ENCODE results near the gene CTNNBIP1.
"Not testable (repeated sequence)": the region's sequence is repeated elsewhere in the genome, so short reads cannot be mapped to it uniquely, and the experiment has no call there.

CTNNBIP1 gene

DNA sequence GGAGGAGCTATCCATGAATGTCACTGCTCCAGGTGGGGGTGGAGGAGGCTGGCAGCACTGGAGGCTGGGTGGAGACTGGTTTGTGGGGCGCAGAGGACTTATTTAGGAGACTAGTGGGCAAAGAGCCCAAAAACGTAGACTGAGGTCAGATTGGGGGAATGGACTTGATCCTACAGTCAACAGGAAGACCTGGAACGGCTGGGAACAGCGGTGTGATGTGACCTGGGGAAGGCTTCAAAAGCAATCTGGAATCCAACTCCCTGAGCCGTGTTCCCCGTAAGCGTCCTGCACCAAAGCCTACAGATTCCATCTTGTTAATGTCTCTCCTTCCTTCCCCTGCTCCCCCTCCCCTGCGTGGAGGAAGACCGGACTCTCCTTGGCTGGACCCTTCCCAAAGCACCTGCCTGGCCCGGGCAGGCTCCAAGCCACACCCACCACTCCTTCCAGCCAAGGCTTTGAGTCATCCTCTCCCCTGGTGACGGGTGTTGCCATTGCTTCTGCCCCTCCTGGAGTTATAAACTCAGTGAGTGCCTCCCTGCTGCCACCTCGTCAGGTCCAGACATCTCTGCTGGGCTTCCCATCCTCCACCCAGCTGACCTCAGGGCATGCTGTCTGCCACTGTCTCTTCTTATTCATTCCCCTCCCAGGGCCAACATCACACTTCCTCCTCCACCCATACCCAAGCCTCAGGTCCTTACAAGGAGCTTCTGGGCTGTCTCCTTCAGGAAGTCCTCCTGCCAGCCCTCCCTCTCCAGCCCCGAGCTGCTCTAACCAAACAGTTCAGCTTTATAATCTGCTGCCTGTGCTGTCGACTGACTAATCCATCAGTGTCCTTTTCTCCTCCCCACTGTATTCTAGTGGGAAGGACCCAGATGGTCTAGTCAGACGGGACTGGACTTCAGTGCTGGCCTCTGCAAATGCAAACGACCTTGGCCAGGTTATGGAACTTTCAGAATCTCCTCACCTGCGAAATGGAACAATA is 84.7 kb downstream of the CTNNBIP1 start:
- no peak for DNase-seq

DNA sequence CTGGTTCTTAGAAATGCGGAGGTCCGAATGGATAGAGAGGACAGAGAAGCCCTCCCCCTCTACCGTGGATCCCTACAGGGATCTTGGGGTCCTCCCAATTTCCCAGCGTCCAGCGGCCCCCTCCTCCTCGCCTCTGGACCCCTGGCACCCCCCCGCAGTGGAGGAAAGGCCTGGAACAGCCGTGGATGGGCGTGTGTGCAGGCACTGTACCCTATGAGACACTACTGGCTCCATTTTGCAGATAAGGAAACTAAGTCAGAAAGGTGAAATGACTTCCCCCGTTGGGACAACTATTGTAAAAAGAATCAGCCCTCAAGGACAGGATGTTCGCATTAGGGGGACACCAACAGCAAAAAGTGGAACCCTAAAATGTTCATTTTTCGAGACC is 85.4 kb downstream of the CTNNBIP1 start:
- no peak for DNase-seq

DNA sequence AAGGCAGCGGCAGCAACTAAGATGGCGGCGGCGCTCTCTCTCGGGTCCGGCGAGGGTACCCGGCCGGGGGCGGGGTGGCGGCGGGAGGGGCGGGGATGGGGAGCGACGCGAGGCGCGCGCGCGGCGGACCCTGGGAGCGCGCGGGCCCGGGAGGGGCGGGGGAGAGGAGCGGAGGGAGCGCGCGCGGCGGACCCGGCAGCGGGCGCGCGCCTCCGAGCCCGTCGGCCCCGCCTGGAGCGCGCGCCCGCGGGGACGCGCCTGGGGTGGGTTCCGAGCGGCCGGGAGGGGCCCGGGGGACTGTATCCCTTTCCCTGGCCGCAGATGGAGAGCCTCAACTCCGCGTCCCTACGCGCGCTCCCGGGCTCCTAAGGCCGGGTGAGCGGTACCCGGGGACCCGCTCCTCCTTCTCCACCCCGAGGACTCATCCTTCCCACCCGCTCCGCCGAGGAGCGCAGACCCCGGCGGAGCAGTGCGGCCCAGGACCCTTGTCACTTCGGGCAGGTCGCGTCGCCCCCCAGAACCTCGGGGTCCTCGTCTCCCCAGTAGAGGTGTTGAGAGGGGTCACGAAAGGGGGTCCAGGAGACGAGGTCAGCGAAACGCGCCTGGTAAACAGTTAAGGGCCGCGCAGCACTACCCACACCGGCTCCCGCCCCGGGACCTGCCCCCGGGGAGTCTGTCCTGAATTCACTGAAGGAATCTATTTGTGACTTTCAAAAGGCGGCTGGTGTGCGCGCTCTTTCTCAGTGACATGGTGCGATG is 85.9 kb downstream of the CTNNBIP1 start, which contains the start of gene CLSTN1:
CLSTN1 (minus strand) TSS at position 23 of the 759 bp plus-strand sequence. CDS start 232 bp downstream, outside the sequence.
- peak; percentile 77 for DNase-seq

DNA sequence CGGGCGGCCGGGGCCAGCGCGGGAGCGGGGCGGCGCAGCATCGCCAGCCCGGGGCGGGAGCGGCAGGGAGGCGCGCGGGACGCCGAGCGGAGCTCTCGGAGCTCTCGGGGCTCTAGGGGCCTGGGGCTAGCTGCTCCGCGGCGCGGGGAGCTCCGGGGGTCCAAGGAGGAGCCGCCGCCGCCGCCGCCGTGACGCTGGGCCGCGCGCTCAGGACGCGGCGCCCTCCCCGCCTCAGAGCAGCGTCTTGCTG is 86.5 kb downstream of the CTNNBIP1 start:
- no peak for DNase-seq

DNA sequence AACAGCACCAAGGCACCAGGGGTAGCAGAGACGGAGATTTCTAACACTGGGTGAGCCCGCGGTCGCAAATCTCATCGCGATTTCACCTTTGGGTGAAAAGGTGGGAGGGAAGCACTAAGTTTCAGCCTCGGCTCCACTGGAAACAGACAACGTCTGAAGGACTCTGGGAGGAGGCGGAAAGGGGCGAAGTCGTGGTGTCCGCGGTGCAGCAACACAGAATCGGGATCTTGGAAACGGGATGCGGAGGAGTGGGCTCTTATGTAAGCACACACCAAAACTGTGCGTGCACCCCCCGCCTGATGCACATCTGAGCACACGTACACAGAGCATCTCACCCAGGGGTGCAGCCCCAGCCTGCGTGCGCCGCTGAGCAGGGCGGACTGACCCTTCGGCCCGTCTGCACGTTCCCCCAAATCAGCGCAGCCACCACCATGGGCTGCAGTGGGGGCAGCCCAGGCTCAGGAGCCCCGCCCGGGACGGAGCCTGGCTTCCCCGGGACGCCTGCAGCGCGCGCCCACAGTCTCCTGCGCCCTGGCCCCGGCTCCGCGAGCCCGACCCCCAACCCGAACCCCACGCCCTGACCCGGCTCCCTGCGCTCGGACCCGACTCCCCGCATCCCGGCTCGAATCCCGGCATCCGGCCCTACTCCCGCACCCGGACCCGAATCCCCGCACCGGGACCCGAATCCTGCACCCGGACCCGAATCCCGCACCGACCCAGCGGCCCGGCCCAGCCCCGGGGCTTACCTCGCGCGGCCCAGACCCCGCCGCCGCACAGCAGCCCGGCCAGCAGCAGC is 87.0 kb downstream of the CTNNBIP1 start:
- peak; percentile 33 for DNase-seq

DNA sequence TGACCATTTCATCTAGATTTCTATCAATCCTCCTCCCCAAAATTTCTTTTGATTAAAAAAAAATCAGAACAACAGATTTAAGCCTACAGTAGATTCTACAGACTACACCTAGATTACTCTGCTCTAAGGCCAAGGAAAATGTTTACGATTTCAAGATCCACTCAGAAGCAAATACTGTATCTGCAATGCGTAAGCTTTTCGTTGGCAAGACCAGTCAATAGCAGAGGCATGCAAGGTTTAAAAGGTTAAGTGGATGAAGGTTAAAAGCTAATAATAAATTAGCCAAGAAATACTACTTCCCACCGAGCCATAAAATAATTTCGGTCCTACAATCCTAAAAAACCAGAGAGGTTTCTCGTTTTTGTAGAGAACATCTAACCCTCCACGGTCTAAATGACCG is 87.6 kb downstream of the CTNNBIP1 start:
- no peak for DNase-seq

DNA sequence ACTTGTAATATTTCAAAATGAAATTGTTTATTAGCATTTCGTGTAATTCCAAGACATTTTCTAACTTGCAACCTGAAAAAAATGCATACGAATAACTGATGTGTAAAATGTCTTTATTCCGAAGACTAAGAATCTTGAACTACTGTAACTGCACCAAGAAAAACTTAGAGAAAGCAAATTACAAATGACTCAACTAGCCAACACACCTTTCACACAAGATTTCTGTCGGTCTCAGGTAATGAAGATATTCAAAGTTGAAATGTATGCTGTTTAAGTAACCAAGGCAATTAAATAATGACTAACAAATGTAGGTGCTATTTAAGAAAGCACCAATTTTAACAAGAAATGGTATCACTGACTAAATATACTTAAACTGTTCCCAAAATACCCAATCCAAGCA is 88.4 kb downstream of the CTNNBIP1 start:
- DNase-seq: no peak

DNA sequence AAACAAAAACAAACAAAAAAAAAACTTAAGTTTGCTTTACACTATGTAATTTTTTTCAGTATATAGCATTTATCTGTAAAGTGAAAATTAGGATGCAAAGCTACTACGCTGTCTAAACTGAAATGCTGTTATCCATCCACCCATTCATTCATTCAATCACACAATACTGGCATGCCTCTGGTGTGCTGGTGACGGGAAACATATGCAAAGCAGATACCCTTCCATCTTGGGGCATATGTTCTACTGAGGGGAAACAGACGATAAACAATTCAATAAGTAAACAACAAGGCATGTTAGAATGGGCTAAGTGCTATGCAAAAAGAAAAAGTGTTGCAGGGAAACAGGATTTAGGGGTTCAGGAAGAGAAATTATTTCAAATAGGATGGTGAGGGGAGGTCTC is 89.5 kb downstream of the CTNNBIP1 start:
- peak; percentile 24 for DNase-seq

DNA sequence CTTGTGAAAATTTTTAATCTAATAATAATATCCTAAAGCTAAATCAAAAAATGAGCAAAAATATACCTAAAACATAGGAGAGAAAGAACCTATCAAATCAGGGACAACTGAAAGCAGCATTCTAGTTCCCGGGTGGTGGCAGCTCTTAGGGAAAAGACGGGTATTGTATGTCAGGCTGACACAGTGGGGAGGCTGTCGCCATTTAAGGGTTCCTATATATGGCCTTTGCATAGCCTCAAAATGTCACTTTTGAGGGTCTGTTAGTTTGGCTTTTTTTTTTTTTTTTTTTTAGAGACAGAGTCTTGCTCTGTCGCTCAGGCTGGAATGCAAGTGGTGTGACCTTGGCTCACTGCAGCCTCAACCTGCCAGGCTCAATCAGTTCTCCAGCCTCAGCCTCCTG is 92.3 kb downstream of the CTNNBIP1 start:
- DNase-seq: no peak

DNA sequence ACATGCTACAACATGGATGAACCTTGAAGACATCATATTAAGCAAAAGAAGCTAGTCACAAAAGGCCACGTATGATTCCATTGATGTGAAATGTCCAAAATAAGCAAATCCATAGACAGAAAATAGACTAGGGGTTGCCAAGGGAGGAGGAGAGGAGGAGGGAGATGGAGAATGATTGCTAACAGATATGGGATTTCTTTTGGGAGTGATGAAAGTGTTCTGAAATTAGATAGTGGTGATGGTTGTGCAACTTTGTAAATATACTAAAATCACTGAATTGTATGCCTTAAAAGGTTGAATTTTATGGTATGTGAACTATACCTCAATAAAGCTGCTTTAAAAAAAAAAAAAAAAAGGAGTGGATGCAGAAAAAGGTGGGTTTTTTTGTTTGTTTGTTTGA is 93.9 kb downstream of the CTNNBIP1 start:
- DNase-seq: no peak

DNA sequence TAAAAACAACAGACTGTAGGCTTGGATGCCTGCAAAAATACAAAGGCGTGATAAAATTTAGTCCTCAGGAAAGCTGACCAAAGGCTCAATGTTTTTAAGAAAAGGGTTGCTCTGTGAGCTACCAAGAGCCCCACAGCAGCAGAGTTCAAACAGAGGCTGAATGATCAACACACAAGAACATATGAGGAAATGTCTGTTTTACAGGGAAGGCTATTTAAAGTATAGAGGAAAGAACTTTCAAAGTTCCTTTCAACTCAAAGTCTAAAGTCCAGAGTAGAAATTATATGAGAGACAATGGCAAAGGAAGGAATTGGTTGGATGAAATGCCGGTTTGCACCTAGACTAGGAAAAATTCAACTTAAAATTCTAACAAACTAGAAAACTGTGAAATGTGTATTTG is 94.9 kb downstream of the CTNNBIP1 start:
- DNase-seq: no peak

DNA sequence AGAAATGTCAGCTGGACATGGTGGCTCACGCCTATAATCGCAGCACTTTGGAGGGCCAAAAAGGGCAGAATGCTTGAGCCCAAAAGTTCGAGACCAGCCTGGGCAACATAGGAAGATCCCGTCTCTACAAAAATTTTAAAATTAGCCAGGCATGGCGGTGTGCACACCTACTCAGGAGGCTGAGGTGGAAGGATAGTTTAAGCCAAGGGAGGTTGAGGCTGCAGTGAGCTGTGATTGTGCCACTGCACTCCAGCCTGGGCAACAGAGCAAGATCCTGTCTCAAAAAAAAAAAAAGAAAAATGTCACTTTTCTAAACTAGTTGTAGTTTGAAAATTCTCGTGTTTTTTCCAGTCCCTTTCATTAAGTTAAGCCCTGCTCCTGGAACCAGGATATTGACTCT is 95.5 kb downstream of the CTNNBIP1 start:
- DNase-seq: no peak

DNA sequence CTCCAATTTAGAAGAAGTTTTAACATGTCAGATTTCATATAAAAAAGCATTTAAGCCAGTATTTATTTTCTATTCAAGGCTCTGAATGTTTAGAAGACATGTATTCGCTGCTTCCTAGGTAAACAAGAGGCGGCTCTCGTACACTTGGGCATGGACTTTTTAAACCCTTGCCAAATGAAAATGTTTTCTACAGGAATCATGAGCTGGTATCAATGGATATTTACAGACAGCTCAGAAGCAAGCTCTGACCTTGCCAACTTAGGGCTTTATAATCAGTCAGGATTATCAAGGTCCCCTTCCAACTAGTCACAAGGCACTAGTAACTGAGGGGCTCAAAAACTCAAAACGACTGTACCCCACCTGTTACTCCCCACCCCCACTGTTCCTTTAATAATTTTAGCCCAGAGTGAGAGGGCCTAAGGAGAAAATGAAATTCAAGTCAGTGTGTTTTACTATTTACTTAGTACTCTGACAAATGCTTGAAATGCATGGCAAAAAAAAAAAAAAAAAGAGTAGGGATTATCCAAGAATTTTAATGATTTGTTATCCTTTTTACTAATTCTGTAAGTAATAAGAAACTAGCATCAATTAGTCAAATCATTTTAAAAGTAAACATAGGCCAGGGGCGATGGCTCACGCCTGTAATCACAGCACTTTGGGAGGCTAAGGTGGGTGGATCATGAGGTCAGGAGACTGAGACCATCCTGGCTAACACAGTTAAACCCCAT is 98.7 kb downstream of the CTNNBIP1 start:
- no peak for DNase-seq

DNA sequence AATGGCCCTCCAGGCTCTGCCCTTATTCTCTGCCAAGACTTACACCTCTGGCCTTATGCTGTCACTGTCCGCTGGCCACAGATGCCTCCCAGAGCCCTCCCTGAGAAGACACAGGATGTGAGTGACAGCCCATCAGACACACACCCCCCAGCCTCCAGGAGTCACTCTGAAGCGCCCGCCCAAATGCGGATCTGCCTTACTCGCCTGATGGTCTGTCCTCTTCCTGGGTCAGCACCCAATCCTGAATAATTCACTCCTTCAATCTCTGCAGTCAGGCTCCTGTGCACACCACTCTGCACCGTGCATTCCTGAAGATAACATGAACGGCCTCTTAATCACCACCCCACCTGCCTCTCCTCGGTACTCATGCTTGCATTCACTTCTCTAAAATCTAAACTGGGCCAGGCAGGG is 101.0 kb downstream of the CTNNBIP1 start:
- DNase-seq: no peak

DNA sequence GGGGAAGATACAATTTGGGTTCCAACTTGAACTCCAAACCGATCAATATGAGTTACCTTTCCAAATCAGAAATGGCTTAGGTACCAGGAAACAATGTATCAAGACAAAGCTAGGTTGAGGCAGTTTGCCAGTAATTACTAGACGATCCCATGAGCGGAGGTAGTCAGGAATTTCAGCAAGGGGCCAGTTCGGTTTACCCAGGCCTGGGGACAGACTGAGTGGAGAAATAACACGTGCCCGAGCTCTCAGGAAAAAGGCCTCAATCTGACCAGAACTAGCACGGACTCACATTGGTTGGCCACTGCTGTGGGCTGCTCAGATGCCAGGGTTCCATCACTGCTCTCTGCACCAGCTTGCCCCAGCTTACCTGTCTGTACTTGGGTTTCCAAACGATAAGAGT is 101.6 kb downstream of the CTNNBIP1 start:
- no peak for DNase-seq

DNA sequence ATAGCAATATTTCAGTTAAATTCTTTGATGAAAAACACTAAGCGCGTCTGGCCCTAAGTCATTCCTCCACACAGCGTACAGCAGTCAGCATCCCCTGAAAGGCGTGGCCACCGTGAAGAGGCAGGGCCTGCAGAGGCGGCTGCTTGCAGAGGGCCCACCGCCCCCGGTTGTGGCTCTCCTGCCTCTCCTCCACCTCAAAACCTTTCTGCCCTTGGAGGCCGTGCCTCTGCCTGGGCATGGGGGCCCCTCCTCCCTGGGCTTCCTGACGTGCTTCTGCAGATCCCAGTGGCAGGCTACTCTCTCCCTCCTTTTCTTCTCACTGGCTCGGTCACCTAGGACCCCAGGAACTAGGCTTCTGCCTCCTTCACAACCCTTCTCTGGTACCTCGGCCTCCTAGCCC is 102.5 kb downstream of the CTNNBIP1 start:
- DNase-seq: no peak

DNA sequence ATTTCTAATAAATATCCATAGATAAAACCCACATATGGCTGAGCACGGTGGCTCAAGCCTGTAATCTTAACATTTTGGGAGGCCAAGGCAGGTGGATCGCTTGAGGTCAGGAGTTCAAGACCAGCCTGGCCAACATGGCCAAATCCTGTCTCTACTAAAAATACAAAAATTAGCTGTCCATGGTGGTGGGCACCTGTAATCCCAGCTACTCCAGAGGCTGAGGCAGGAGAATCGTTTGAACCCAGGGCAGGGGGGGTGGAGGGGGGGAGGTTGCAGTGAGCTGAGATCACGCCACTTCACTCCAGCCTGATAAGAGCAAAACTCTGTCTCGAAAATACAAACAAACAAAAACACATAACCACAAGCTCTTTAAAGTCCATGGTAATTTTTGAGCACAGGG is 104.1 kb downstream of the CTNNBIP1 start:
- not testable (repeated sequence) for DNase-seq

DNA sequence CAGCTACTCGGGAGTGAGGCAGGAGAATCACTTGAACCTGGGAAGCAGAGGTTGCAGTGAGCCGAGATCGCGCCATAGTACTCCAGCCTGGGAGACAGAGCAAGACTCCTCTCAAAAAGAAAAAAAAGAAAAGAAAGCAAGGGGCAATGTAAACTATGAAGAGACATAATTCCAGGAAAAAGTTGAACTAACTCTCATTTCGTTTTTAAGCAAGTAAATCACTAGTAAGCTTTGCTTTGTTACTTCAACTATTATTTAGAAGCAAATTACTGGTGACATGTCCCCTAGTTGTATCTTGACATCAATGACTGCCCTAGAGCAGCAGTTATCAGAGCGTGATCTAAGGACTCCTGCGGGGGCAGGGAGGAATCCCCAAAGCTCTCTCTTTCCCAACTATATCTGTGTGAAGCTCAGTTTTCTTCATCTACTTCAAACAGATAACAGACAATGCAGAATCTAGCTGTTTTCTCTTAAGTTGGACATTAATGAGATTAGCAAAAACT is 105.0 kb downstream of the CTNNBIP1 start:
- DNase-seq: peak; percentile 70

DNA sequence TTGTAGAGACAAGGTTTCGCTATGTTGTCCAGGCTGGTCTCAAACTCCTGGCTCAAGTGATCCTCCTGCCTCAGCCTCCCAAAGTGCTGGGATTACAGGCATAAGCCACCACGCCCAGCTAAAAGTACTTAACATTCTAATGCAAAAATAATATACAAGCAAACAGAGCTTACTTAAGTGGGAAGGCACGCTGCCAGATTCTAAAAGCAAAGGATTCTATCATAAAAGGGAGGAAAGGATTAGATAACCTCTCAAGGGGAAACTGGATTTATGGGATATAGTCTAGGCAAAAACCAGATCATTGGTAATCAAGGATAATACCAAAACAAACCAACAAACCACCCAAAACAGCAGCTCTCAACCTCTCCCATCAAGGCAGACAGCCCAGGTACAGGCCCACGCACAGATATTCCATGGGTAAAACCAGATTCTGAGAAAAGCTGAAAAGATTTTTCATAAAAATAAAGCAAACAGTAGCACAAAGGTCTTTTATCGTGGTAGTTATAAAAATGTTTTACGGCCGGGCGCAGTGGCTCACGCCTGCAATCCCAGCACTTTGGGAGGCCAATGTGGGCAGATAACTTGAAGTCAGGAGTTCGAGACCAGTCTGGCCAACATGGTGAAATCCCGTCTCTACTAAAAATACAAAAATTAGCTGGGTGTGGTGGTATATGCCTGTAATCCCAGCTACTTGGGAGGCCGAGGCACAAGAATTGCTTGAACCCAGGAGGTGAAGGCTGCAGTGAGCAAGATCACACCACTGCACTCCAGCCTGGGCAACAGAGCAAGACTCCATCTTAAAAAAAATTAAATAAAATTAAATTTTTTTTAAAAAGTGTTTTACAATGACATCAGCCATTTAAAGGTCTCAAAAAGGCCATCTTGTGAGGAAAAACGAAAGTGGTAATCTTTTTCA is 106.8 kb downstream of the CTNNBIP1 start:
- peak; percentile 43 for DNase-seq

DNA sequence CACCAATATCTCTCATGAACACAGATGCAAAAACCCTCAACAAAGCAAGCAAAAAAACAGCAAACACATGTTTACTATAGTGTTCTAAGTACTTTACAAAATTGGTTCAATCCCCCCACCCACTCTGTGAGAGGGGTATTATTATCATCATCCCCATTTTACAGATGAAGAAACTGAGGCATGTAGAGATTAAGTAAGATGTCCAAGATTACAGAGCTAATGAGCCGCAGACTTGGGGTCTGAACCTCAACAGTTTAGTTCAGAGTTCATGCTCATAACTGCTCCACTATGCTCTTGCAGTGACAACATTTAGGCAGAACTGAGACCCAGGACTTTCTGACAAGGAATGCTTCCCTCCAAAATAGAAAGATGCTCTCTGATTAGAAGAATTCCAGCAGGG is 108.2 kb downstream of the CTNNBIP1 start:
- DNase-seq: no peak

Data from NCI-H2171 treated with DMSO at 0.1 percent for 48 hours (cell line).